Ishikawa (cell line): ENCODE results near the gene ZNF672.

Source experiments
- CEBPB ChIP-seq: IDR thresholded peaks from 2 replicates; pipeline ENCODE4 v1.6.1; 2012
- CREB1 ChIP-seq: IDR thresholded peaks from 2 replicates; pipeline ENCODE4 v1.6.1; 2012; ENCODE audit warnings: low read depth
- EGR1 ChIP-seq: IDR thresholded peaks from 2 replicates; pipeline ENCODE4 v1.6.1; 2012
- EP300 ChIP-seq: IDR thresholded peaks from 2 replicates; pipeline ENCODE4 v1.6.1; 2012; ENCODE audit warnings: borderline replicate concordance
- FOXM1 ChIP-seq: IDR thresholded peaks from 2 replicates; pipeline ENCODE4 v1.6.1; 2012; ENCODE audit warnings: low read depth, borderline replicate concordance
- MAX ChIP-seq: IDR thresholded peaks from 2 replicates; pipeline ENCODE4 v1.6.1; 2012
- NFIC ChIP-seq: IDR thresholded peaks from 2 replicates; pipeline ENCODE4 v1.6.1; 2012
- RAD21 ChIP-seq: IDR thresholded peaks from 2 replicates; pipeline ENCODE4 v1.6.1; 2012; ENCODE audit warnings: low read depth
- REST ChIP-seq: IDR thresholded peaks from 2 replicates; pipeline ENCODE4 v1.6.1; 2012; ENCODE audit warnings: low read depth, mild to moderate bottlenecking
- TAF1 ChIP-seq: IDR thresholded peaks from 2 replicates; pipeline ENCODE4 v1.6.1; 2012; ENCODE audit warnings: low read depth, mild to moderate bottlenecking
- TEAD4 ChIP-seq: IDR thresholded peaks from 2 replicates; pipeline ENCODE4 v1.6.1; 2012
- USF1 ChIP-seq: IDR thresholded peaks from 2 replicates; pipeline ENCODE4 v1.6.1; 2012
- YY1 ChIP-seq: IDR thresholded peaks from 2 replicates; pipeline ENCODE4 v1.6.1; 2012; ENCODE audit warnings: low read depth
- ZBTB7A ChIP-seq: IDR thresholded peaks from 2 replicates; pipeline ENCODE4 v1.6.1; 2012; ENCODE audit warnings: low read depth

ZNF672 gene

GRCh38 chr1:248858891-248859889 lies 21.2 kb downstream of the ZNF672 start, which contains the start of gene ZNF692:
Gene ZNF692, minus strand, starts transcription at chr1:248859085. Its CDS starts 776 bp downstream, at chr1:248858309.
- TF ChIP-seq EP300 = no peak
- TF ChIP-seq MAX = peak; percentile 97
- TF ChIP-seq TAF1 = peak; percentile 84

GRCh38 chr1:248860007-248860406 lies 22.0 kb downstream of the ZNF672 start:
- TF ChIP-seq RAD21 (no peak), CREB1 (no peak), TAF1 (no peak), FOXM1 (no peak), EP300 (no peak), TEAD4 (no peak), USF1 (no peak), EGR1 (no peak)

- TF ChIP-seq TAF1 (no peak), EP300 (no peak), FOXM1 (no peak), CEBPB (no peak), TEAD4 (no peak), YY1 (no peak)
Observed at GRCh38 chr1:248861616-248862015, 23.6 kb downstream of the ZNF672 start.

- TF ChIP-seq MAX (no peak), FOXM1 (no peak), CREB1 (no peak), REST (no peak), NFIC (no peak), USF1 (no peak), TAF1 (no peak), YY1 (no peak), RAD21 (no peak), TEAD4 (no peak), EP300 (no peak)
Observed at GRCh38 chr1:248862695-248862997, 24.6 kb downstream of the ZNF672 start.

- TF ChIP-seq ZBTB7A (0 out of 2 replicates have a peak, but pooled peaks have one; percentile 49), YY1 (no peak), TAF1 (peak; percentile 38; the same call in 1 of the 2 replicates), NFIC (0 out of 2 replicates have a peak, but pooled peaks have one; percentile 5), REST (no peak), MAX (peak; percentile 41; the same call in 1 of the 2 replicates)
Observed at GRCh38 chr1:248862998-248863881, 25.2 kb downstream of the ZNF672 start.
